ENCODE measurements around the gene ST8SIA5. TPM values are rescaled to one million over a fixed set of nuclear protein-coding genes. Genes with fewer than 3 reads are reported as not detected.

ST8SIA5 gene
- total RNA-seq, 1 donor from 2014 or later = 0.79 TPM

GRCh38 chr18:46715062-46715461 is 41.8 kb downstream of the ST8SIA5 start:
- Mint-ChIP-seq H3K27ac (ENCODE audit: unreplicated experiment) (no peak overlapping the region), H3K4me1 (peaks cover 12% of the 10 kb centered on the region), H3K9me3 (no peaks in the 10 kb centered on the region), H3K36me3 (ENCODE audit: low read depth) (no peaks in the 10 kb centered on the region), H3K27me3 (ENCODE audit: low read depth) (peaks cover 6% of the 10 kb centered on the region), H3K4me3 (no peak overlapping the region)
- no peak for TF ChIP-seq CTCF (conservative IDR thresholded peaks at IDR 0.05)
- no peak for DNase-seq (ENCODE audit: low read depth, low spot score)

- Mint-ChIP-seq H3K4me1 (peaks cover 4% of the 10 kb centered on the region), H3K36me3 (ENCODE audit: low read depth) (no peaks in the 10 kb centered on the region), H3K4me3 (no peak overlapping the region), H3K27me3 (ENCODE audit: low read depth) (peaks cover 3% of the 10 kb centered on the region), H3K27ac (ENCODE audit: unreplicated experiment) (no peak overlapping the region), H3K9me3 (no peaks in the 10 kb centered on the region)
- no peak for DNase-seq (ENCODE audit: low read depth, low spot score)
- TF ChIP-seq CTCF (conservative IDR thresholded peaks at IDR 0.05) = no peak
These were observed 44.4 kb downstream of the ST8SIA5 start for GRCh38 chr18:46712406-46712805.

- no peak overlapping the region for H3K27ac Mint-ChIP-seq (ENCODE audit: unreplicated experiment)
- DNase-seq (ENCODE audit: low read depth, low spot score) = no peak
These were observed 45.4 kb downstream of the ST8SIA5 start for GRCh38 chr18:46711444-46711863.

GRCh38 chr18:46706968-46707367 is 49.9 kb downstream of the ST8SIA5 start:
- Mint-ChIP-seq H3K27me3 (ENCODE audit: low read depth) (no peaks in the 10 kb centered on the region), H3K36me3 (ENCODE audit: low read depth) (no peaks in the 10 kb centered on the region), H3K4me3 (no peak overlapping the region), H3K4me1 (peaks cover 4% of the 10 kb centered on the region), H3K9me3 (no peaks in the 10 kb centered on the region), H3K27ac (ENCODE audit: unreplicated experiment) (no peak overlapping the region)
- no peak for DNase-seq (ENCODE audit: low read depth, low spot score)
- no peak for TF ChIP-seq CTCF (conservative IDR thresholded peaks at IDR 0.05)

More at GRCh38 chr18:46711444-46711863, 45.4 kb downstream of the ST8SIA5 start:
- no peak for TF ChIP-seq CTCF (conservative IDR thresholded peaks at IDR 0.05)
- H3K27me3 Mint-ChIP-seq (ENCODE audit: low read depth) = peaks cover 3% of the 10 kb centered on the region
- no peaks in the 10 kb centered on the region for H3K9me3 Mint-ChIP-seq
- H3K4me3 Mint-ChIP-seq = no peak overlapping the region
- peaks cover 4% of the 10 kb centered on the region for H3K4me1 Mint-ChIP-seq
- no peaks in the 10 kb centered on the region for H3K36me3 Mint-ChIP-seq (ENCODE audit: low read depth)

- no peaks in the 10 kb centered on the region for H3K9me3 Mint-ChIP-seq
- H3K27me3 Mint-ChIP-seq (ENCODE audit: low read depth) = no peaks in the 10 kb centered on the region
- TF ChIP-seq CTCF (conservative IDR thresholded peaks at IDR 0.05) = no peak
- no peaks in the 10 kb centered on the region for H3K4me1 Mint-ChIP-seq
- H3K27ac Mint-ChIP-seq (ENCODE audit: unreplicated experiment) = no peak overlapping the region
- no peak overlapping the region for H3K4me3 Mint-ChIP-seq
- no peaks in the 10 kb centered on the region for H3K36me3 Mint-ChIP-seq (ENCODE audit: low read depth)
- no peak for DNase-seq (ENCODE audit: low read depth, low spot score)
These were observed 51.3 kb downstream of the ST8SIA5 start for GRCh38 chr18:46705521-46705920.

GRCh38 chr18:46704816-46705215 is 52.0 kb downstream of the ST8SIA5 start:
- no peaks in the 10 kb centered on the region for H3K27me3 Mint-ChIP-seq (ENCODE audit: low read depth)
- no peak for TF ChIP-seq CTCF (conservative IDR thresholded peaks at IDR 0.05)
- H3K4me3 Mint-ChIP-seq = no peak overlapping the region
- H3K4me1 Mint-ChIP-seq = peaks cover 4% of the 10 kb centered on the region
- H3K27ac Mint-ChIP-seq (ENCODE audit: unreplicated experiment) = no peak overlapping the region
- no peaks in the 10 kb centered on the region for H3K36me3 Mint-ChIP-seq (ENCODE audit: low read depth)
- no peaks in the 10 kb centered on the region for H3K9me3 Mint-ChIP-seq
- DNase-seq (ENCODE audit: low read depth, low spot score) = no peak

Measured in neural crest cell (in vitro differentiated cells).